Ovary (tissue), 9 donors: ENCODE results near the gene ADD1. TPM values are rescaled to one million over a fixed set of nuclear protein-coding genes. Genes with fewer than 3 reads are reported as not detected.

Source experiments
- DNase-seq, 5 donors: peaks; one replicate each; pipeline ENCODE4 v3.0.0-alpha.2; 2019 to 2020
- H3K27ac ChIP-seq, 2 donors: fragments of 200-600 bp; one replicate each; pipeline versions ENCODE4 v1.5.1 to v1.8.0; 2019 to 2022
- H3K27me3 ChIP-seq: fragments of 200-600 bp; one replicate; pipeline ENCODE4 v1.8.0; 2022
- H3K36me3 ChIP-seq: fragments of 200-600 bp; sonication (generic); one replicate; pipeline ENCODE4 v1.5.1; 2019
- H3K4me1 ChIP-seq: one replicate; pipeline ENCODE4 v1.8.1; 2013; ENCODE audit warnings: mild to moderate bottlenecking, moderate library complexity; ENCODE audit not compliant: insufficient read depth
- H3K4me3 ChIP-seq: fragments of 200-600 bp; sonication (generic); one replicate; pipeline ENCODE4 v1.5.1; 2017
- H3K9me3 ChIP-seq, 2 donors: fragments of 200-600 bp in 1 of 2; sonication (generic) in 1 of 2; one replicate each; pipeline versions ENCODE4 v1.5.1 to v1.8.1; 2013 to 2019; ENCODE audit warnings: mild to moderate bottlenecking in 1 of 2, moderate library complexity in 1 of 2
- EP300 ChIP-seq: sonication (generic); formaldehyde crosslinking; IDR thresholded peaks from one replicate; pipeline ENCODE4 v1.6.1; 2017; ENCODE audit warnings: antibody characterized with exemption
- POLR2A ChIP-seq: fragments of 450-650 bp; IDR thresholded peaks from one replicate; pipeline ENCODE4 v1.6.1; 2017; ENCODE audit warnings: antibody characterized with exemption, mild to moderate bottlenecking, moderate library complexity
- WGBS, 3 donors: extraction: QIAGEN DNeasy Blood & Tissue Kit in 1 of 3; methylation state at CpG; one replicate each; pipeline versions ENCODE4 v1.1.5 to v1.1.7; 2013 to 2017; 5-methylcytosine and 5-hydroxymethylcytosine counted together
- intact Hi-C, 4 donors: fragments of 100-400 bp; cut with DNase I; formaldehyde crosslinking; loops; one replicate each; pipeline versions ENCODE4 v1.11.0 to v1.15.1; 2022 to 2023
- polyA plus RNA-seq, 2 donors: library from polyadenylated mRNA; stranded (reverse); fragments of 200-250 nt in 1 of 2; fragments of 350-450 nt in 1 of 2; fragmentation: Illumina TruSeq in 1 of 2; extraction: RNeasy Lipid Tissue Mini Kit (QIAGEN cat#74804) in 1 of 2; gene quantifications; one replicate each; pipeline ENCODE4 v1.2.3, GENCODE V29; 2013 to 2014
- total RNA-seq, 7 donors: library from RNA; depleted of rRNA in 2 of 7; stranded (reverse); fragments of >200 nt in 2 of 7; fragmentation: NEBNext Ultra II Directional in 3 of 7; extraction: Animal tissue kit (Norgen Biotek cat#: 25700) in 3 of 7; gene quantifications; one replicate each; pipeline versions ENCODE4 v1.1.0 to v1.2.4, GENCODE V29; 2016 to 2023
- TF ChIP-seq, protein P1 (sequence below), 3 donors: fragments of 450-650 bp in 2 of 3; fragments of 200-600 bp in 1 of 3; IDR thresholded peaks; one replicate each; pipeline versions ENCODE4 v1.5.1 to v1.8.0; 2016 to 2022; ENCODE audit warnings: antibody characterized with exemption in 3 of 3, mild to moderate bottlenecking in 1 of 3
- donor health status: DM: no; HTN: no; CAD: no; lungs with moderate emphysema.
- donor health status: DM: no; HTN: no; CAD: no.
- donor health status: Bipolar disorder and iron deficiency.
- donor health status: DM: yes; HTN: yes; CAD: no.
- donor health status: DM: no; HTN: no; CAD: no.
- donor health status: DM: yes; HTN: yes; CAD: no.

ADD1 gene
- total and polyA plus RNA-seq, 9 donors: 166 to 447 (median 365) TPM

DNA sequence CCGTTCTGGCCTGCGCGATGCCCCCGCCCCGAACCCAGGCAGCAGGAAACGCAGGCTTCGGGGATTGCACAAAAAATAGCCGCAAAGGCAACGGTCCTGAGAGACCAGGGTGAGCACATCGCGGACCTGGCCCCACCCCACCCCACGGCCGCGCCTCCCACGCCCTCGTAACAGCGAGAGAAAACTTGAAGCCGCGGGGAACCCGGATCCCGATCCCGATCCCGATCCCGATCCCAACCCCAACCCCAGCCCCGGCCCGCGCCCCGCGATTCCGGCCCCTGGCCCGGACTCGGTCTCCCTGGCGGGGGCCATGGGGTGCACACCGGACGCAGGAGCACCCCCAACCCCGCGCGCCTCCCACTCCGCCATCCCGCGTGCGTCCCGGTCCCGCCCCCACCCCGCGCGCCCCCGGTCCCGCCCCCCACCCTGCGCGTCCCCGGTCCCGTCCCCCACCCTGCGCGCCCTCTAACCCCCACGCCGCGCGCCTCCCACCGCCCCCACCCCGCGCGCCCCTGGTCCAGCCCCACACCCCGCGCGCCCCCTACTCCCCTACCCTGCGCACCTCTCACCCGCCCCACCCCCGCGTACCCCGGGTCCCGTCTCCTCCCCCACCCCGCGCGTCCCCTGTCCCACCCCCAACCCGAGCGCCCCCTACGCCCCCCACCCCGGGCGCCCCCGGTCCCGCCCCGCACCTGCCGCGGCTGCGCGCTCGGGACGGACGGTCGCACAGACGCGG is 90.6 kb downstream of the ADD1 start:
- intact Hi-C loops: loop anchor here in 3 of 4 donors (5.0 to 10.0 kb wide), 4 partner anchors 89 to 399 kb away; partner anchors contain the start of genes ADD1 (in 1 of the 3) and FAM193A (in 1 of the 3)
- 1 to 3% (median 1%) methylated on average over 35 to 92 of the region's 93 CpGs for whole genome bisulfite sequencing, 3 donors
- Histone ChIP-seq H3K9me3 (no peaks in the 10 kb centered on the region), H3K4me3 (peak overlapping the region; percentile 96), H3K27me3 (no peaks in the 10 kb centered on the region), H3K27ac (peak overlapping the region; percentile 32 to 78), H3K36me3 (no peaks in the 10 kb centered on the region), H3K4me1 (peaks cover 8% of the 10 kb centered on the region)
- TF ChIP-seq POLR2A: no peak
- peak; percentile 62 to 83 (median 75) for DNase-seq

DNA sequence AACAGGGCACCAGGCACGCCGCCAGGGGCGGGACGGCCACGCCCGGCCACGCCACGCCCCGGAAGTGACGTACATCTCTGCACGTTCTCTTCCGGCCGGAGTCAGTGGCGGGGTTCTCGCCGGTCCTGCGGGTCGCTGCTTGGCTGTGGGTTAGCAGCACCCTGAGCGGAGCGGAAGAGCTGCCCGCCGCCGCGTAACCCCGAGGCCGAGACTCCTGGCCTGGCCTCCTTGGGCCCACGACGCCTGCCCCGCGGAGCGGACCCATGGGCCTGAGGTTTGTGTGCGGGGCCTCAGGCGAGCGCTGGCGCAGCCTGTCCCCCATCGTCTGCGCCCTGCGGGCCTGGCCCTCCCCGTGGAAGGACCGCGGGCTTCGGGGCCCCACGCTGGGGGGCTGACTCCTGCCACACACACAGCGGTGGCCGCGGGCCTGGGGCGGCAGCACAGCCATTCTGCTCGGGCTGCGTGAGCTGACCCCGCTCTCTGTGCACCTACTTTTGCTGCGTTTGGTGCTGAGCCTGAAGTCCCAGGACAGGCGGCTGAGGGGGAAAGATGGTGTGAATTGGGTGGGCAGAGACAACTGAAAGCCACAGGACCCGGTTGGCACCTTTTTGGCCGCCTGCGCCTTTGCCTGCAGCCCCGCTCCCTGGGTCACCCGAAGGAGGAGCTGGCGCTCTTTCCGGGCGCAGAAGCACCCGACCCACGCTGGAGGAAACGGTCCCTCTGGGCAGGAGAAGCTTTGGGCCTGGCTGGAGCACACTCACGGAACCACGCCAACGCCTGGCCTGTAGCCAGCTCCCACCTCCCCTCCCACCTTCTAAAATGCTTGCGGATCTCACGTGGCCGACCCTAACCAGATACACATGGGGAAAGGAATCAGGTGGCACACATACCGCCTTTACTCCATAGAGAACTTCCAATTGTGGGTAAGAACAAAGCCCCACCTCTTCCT is 91.4 kb downstream of the ADD1 start:
- peak overlapping the region; percentile 96 for H3K4me3 ChIP-seq
- H3K27me3 ChIP-seq: no peaks in the 10 kb centered on the region
- 1% methylated on average over 43 to 70 of the region's 70 CpGs for WGBS, 3 donors
- peak; percentile 96 to 99 (median 98) for DNase-seq
- intact Hi-C loops: loop anchor here in 3 of 4 donors (5.0 to 10.0 kb wide), 4 partner anchors 90 to 400 kb away; partner anchors contain the start of genes ADD1 (in 1 of the 3) and FAM193A (in 1 of the 3)
- H3K27ac ChIP-seq: peak overlapping the region; percentile 32 to 78
- H3K4me1 ChIP-seq: peaks cover 8% of the 10 kb centered on the region
- H3K9me3 ChIP-seq: no peaks in the 10 kb centered on the region
- TF ChIP-seq, protein P1, sequence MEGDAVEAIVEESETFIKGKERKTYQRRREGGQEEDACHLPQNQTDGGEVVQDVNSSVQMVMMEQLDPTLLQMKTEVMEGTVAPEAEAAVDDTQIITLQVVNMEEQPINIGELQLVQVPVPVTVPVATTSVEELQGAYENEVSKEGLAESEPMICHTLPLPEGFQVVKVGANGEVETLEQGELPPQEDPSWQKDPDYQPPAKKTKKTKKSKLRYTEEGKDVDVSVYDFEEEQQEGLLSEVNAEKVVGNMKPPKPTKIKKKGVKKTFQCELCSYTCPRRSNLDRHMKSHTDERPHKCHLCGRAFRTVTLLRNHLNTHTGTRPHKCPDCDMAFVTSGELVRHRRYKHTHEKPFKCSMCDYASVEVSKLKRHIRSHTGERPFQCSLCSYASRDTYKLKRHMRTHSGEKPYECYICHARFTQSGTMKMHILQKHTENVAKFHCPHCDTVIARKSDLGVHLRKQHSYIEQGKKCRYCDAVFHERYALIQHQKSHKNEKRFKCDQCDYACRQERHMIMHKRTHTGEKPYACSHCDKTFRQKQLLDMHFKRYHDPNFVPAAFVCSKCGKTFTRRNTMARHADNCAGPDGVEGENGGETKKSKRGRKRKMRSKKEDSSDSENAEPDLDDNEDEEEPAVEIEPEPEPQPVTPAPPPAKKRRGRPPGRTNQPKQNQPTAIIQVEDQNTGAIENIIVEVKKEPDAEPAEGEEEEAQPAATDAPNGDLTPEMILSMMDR (IDR thresholded peaks at IDR 0.05): no peak
- peak; percentile 93 for TF ChIP-seq POLR2A
- H3K36me3 ChIP-seq: no peaks in the 10 kb centered on the region

DNA sequence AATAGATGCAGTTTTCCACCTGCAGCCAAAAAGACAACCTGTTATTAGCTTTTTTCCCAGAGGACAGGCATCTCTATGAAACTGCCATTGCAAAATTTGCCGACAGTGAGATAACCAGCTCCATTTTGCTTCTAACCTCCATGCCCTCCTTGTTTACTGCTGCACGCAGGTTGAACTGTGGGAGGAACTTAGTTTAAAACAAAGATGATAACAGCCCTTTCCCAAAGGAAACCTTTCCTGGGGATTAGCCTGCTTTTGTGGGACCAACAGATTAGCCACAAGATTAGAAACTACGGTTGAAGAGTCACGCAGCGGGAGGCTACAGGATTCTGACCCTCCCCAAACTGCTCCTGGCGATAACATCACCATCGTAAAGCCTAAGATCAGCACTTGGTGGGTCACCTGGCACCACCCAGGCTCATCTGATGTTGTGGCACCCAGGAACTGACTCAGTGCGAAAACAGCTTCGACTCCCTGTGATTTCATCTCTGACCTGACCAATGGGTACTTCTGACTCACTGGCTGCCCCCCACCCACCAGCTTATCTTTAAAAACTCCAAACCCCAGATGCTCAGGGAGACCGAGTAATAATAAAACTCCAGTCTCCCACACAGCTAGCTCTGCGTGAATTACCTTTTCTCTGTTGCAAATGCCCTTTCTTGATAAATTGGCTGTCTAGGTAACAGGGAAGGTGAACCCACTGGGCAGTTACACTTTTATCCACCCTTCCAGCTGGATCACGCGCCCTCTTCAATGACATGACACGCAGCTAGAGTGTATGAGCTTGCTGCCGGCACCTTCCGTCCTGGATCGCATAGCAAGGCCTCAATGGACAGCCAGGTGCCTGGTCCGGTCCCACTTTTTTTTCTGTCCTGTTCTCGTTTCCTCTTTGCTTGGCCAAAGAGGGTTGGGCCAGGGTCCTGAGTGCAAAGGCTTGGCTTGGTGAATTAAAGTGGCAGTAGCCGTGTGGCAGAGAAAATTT is 92.4 kb downstream of the ADD1 start:
- no peak for TF ChIP-seq POLR2A
- TF ChIP-seq, protein P1 (IDR thresholded peaks at IDR 0.05): no peak
- TF ChIP-seq EP300: no peak
- Histone ChIP-seq H3K9me3 (no peaks in the 10 kb centered on the region), H3K4me3 (peak overlapping the region; percentile 96), H3K36me3 (no peaks in the 10 kb centered on the region), H3K27ac (no peak overlapping the region), H3K27me3 (no peaks in the 10 kb centered on the region), H3K4me1 (peaks cover 8% of the 10 kb centered on the region)
- WGBS, 3 donors: 71 to 72% (median 71%) methylated on average over 20 of the region's 20 CpGs
- intact Hi-C loops: loop anchor here in 2 of 4 donors (10.0 kb wide), 3 partner anchors 91 to 401 kb away; partner anchors contain the start of genes ADD1 (in 1 of the 2) and FAM193A (in 1 of the 2)
- DNase-seq: peak in 3 of 5 donors; percentile 18 to 33 (median 19)

DNA sequence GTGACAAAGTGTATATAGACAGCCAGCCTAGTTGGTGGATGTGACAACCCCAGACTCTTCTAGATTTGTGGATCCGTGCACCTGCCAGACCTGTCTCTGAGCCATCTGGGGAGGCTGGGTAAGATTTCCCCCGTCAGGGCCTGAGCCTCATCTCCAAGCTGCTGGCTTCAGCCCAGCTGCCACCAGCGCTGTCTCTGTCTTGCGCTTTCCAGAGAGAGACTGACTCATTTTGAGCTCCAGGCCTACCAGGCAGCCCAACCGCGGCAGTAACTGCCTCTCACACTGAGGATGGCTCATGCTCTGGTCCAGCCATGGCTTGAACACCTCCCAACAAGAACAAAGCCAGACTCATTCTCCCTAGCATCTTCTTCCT is 93.1 kb downstream of the ADD1 start:
- Histone ChIP-seq H3K4me3 (no peak overlapping the region), H3K4me1 (peaks cover 8% of the 10 kb centered on the region), H3K36me3 (no peaks in the 10 kb centered on the region), H3K27me3 (no peaks in the 10 kb centered on the region), H3K9me3 (no peaks in the 10 kb centered on the region), H3K27ac (no peak overlapping the region)
- TF ChIP-seq, protein P1 (IDR thresholded peaks at IDR 0.05): no peak
- TF ChIP-seq POLR2A: no peak
- no peak for TF ChIP-seq EP300
- intact Hi-C loops: loop anchor here in 2 of 4 donors (10.0 kb wide), 3 partner anchors 92 to 402 kb away; partner anchors contain the start of genes ADD1 (in 1 of the 2) and FAM193A (in 1 of the 2)
- 81 to 84% (median 82%) methylated on average over 6 of the region's 6 CpGs for WGBS, 3 donors
- peak in 3 of 5 donors; percentile 24 to 44 (median 24) for DNase-seq
